Measurements from ENCODE around the gene COL2A1.

Gene COL2A1

GRCh38 chr12:47949441-47950341, 54.6 kb downstream of the COL2A1 start:
- in situ Hi-C loops (cut with MboI; ENCODE audit: low sequenced_read_pairs): no loop called here

DNA sequence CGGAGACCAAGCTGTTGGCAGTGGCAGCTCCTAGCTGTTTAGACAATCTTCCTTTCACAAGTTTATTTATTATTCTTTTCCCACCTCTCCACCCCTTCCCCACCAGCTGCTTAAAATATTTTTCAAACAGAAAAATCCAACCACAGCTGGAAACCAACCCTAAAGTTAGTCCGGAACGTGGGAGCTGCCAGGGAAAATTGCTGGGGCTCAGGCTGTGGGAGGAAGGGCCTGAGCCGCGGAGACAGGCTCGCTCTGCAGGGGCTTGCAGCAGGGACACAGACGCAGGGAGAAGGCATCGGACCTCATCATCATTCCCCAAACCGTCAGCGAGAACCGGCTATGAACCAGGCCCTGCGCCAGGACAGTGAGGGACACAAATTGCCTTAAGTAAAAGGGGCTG, 56.9 kb downstream of the COL2A1 start:
- in situ Hi-C loops (cut with MboI; ENCODE audit: low sequenced_read_pairs): no loop called here

GRCh38 chr12:47946413-47947323, 57.6 kb downstream of the COL2A1 start:
- in situ Hi-C loops (cut with MboI; ENCODE audit: low sequenced_read_pairs): no loop called here

DNA sequence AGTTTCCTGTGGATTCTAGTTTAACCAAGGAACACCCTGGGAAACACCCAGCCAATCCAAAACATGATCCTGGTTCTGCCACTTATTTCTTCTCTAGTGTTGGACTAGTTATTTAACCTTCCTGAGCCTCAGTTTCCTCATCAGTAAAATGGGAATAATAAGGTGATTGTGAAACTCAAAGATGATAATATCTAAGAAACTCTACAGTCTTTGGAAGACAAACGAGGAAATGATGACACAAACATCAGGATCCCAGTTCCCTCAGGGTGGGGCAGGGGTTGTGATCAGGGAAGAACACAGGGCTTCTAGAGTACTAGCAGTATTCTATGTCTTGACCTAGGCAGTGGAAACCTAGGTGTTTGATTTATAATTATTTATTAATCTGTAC, 58.9 kb downstream of the COL2A1 start:
- in situ Hi-C loops (cut with MboI; ENCODE audit: low sequenced_read_pairs): no loop called here

- in situ Hi-C loops (cut with MboI; ENCODE audit: low sequenced_read_pairs): no loop called here
These were observed 59.5 kb downstream of the COL2A1 start for GRCh38 chr12:47944685-47945340.

- in situ Hi-C loops (cut with MboI; ENCODE audit: low sequenced_read_pairs): no loop called here
These were observed 60.5 kb downstream of the COL2A1 start for GRCh38 chr12:47943623-47944340.

DNA sequence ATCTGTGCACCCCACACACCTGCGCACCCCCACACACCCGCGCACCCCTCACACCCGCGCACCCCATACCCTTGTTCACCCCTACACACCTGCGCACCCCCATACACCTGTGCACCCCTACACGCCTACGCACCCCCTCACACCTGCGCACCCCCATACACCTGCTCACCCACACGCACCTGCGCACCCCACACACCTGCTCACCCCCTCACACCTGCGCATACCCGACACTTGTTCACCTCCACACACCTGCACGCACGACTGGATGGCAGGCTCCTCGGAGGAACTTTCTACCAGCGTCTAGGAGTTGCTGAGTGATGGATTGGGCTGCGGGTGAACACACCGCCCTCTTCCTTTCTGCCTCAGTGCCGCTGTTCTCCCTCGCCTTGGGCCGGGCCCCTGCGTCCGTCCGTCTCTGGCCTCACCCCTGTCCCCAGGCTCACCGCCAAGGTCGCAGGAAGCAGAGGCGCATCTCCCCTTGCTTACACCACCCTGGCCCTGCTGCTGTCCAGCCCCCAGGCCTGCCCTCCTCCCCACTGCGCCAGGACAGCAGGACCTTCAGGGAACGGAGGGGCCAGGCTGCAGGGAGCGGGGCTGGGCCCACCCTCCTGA, 61.6 kb downstream of the COL2A1 start:
- in situ Hi-C loops (cut with MboI; ENCODE audit: low sequenced_read_pairs): no loop called here

DNA sequence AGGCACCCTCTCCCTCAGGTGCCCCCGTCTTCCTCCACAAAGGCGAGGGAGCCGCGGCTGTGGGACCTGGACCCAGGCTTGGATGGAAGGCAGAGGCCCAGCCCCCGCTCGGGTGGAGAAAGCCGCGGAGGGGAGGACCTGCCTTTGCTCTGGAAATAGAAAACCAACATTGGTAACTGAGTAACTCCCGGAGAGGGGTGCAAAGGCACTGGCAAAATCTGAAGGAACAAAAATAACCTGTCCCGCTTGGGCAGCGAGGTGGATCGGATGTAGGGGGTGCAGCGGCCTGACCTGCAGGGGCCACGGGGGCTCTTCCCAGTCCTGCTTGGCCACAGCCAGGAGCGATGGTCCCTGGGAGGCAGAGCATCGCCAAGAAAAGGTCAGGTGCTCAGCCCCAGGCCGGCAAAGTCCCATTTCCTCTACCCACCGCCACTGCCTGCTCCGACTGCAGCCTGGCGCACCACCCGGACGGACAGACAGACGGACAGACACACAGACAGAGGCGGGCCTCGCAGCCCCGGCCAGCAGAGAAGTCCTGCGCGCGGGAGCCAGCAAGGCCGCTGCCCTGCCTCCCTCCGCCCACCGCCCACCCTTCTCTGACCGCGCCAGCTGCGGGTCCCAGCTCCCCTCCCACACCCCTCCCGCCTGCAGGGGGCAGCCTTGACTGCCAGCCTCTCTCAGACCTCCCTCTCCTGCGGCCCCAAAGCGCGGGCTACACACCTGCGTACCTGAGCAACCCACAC, 62.2 kb downstream of the COL2A1 start:
- in situ Hi-C loops (cut with MboI; ENCODE audit: low sequenced_read_pairs): no loop called here

DNA sequence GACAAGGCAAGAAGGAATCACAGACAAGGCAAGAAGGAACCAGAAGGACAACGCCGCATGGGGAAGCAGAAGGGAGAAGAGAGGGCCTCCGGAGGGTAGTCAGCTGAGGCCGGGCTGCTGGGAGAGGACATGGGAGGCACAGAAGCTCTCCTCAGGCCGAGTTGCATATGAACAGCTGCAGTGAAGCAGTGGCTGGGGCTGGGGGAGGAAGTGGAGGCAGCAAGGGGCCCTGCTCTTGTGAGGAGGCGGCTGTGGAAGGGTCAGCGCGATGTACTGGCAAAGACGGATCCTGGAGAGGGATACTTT, 62.8 kb downstream of the COL2A1 start:
- in situ Hi-C loops (cut with MboI; ENCODE audit: low sequenced_read_pairs): no loop called here

DNA sequence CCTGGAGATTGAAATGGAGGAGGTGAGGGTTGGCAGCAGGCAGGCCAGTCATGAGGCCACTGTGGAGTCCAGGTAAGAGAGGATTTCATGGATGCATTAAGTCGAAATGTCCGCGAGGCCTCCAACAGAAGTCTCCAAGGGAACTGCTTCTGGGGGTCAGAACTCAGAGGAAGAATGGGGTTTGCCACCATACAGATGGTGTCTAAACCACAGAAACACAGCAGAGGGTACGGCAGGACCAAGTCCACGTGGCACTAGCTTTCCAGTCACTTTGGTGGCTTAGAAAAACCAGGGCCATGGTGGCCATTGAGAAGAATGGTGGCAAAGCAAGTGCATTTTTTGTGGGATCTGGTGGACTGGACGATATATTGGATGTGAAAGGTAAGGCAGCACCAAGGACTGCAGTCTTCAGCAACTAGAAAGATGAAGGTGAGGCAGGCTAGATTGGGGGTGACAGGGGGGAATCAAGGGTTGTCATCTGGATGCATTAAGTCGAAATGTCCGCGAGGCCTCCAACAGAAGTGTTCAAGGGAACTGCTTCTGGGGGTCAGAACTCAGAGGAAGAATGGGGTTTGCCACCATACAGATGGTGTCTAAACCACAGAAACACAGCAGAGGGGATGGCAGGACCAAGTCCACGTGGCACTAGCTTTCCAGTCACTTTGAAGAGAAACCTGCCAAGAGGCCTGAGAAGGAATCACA, 63.4 kb downstream of the COL2A1 start:
- in situ Hi-C loops (cut with MboI; ENCODE audit: low sequenced_read_pairs): no loop called here

DNA sequence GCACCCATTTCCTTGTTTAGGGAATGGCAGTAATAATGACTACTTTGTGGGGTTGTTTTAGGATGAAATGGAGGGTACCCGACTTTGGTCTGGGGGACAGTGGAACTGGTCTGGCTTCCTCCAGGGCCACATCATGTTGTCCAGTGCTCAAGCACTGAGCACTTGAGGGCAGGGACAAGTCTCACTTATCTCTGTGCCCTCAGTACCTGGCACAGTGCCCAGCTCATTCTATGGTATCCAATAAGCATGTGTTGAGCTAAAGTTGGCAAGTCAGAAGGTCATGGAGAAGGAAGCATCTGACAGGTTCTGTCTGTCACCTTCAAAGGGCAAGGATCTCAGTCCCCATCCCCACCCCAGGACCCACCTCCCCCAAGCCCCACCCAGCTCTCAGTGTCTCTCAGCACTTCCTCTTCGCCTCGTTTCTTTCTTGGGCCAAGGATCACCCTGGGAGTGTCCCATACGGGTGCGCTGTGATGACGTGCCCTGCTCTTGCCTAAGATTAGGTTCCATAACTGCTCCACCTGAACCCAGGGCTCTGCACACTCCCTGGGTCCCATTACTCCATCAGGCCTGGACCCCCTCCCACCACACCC, 65.2 kb downstream of the COL2A1 start:
- in situ Hi-C loops (cut with MboI; ENCODE audit: low sequenced_read_pairs): no loop called here

DNA sequence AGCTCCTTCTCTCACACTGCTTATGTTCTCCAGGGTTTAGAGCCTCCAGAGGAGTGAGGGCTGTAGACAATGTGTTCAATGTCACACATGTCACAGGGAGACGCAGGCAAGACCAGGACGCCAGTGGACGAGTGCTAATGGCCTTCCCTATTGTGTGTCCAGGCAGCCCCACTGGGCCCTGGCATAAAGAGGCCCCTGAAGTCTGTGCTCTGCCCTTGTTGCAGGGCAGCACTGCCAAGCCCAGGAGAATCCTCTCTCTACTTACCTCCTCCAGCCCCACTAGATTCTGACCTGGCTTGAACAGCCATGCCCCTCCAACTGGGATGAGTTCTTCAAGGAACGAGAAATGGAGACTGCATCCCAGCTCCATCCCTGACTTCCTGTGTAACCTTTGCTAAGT, 65.7 kb downstream of the COL2A1 start:
- in situ Hi-C loops (cut with MboI; ENCODE audit: low sequenced_read_pairs): no loop called here

GRCh38 chr12:47938093-47938492, 66.2 kb downstream of the COL2A1 start:
- in situ Hi-C loops (cut with MboI; ENCODE audit: low sequenced_read_pairs): no loop called here

GRCh38 chr12:47935184-47935583, 69.1 kb downstream of the COL2A1 start:
- in situ Hi-C loops (cut with MboI; ENCODE audit: low sequenced_read_pairs): no loop called here

GRCh38 chr12:47931187-47931586, 73.1 kb downstream of the COL2A1 start:
- in situ Hi-C loops (cut with MboI; ENCODE audit: low sequenced_read_pairs): no loop called here

DNA sequence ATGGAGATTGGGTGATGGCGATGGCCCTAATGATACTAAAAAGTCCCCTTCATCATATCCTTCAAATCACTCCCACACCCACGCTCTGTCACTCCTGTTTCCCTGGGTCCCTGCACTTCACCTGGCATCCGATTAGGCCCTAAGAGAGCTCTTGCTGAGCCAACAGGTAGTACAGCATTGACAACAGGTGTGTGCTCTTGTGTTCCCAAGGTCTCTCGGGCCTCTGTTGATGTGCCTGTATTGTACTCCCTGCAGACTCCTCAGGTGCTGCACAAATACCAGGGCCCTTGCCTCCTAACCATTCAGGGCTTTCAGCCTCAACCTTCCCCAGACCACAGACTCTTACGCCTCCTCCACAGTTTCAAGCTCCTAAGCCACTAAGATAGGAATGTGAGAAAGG, 73.6 kb downstream of the COL2A1 start:
- in situ Hi-C loops (cut with MboI; ENCODE audit: low sequenced_read_pairs): no loop called here

GRCh38 chr12:47927346-47927745, 76.9 kb downstream of the COL2A1 start:
- in situ Hi-C loops (cut with MboI; ENCODE audit: low sequenced_read_pairs): no loop called here

All from HL-60/S4 treated with phorbol 12-myristate 13-acetate at 8.2 ng/mL for 4 days and 3 days (cell line).